Bronchial epithelial cell (primary cell): ENCODE measurements around the gene ZNF775. TPM values are rescaled to one million over a fixed set of nuclear protein-coding genes. Genes with fewer than 3 reads are reported as not detected.

Source experiments
- DNase-seq: peaks from one replicate; pipeline ENCODE4 v3.0.0-alpha.2; 2010; ENCODE audit warnings: low read depth
- FAIRE-seq: peaks from 2 replicates; lab custom pipeline; 2011; peaks lifted over from hg19 to GRCh38; lab: Jason Lieb, UNC
- H3K27me3 ChIP-seq: 2 replicates; pipeline ENCODE4 v1.5.1; 2011; ENCODE audit warnings: low read length; ENCODE audit not compliant: control insufficient read depth, insufficient read depth
- H3K36me3 ChIP-seq: 2 replicates; pipeline ENCODE4 v1.5.1; 2011; ENCODE audit warnings: low read length; ENCODE audit not compliant: control insufficient read depth, insufficient read depth
- H3K4me3 ChIP-seq: 2 replicates; pipeline ENCODE4 v1.5.1; 2011; ENCODE audit warnings: mild to moderate bottlenecking, low read depth, low read length, control low read depth
- CTCF ChIP-seq: IDR thresholded peaks from 2 replicates; pipeline ENCODE4 v1.5.1; 2011; ENCODE audit warnings: mild to moderate bottlenecking, moderate library complexity, low read length, control low read depth, inconsistent platforms; ENCODE audit not compliant: insufficient read depth, severe bottlenecking
- total RNA-seq: library from RNA; depleted of rRNA; stranded (reverse); fragments of >200 nt; gene quantifications from 2 replicates; pipeline ENCODE4 v1.2.1, GENCODE V29; 2014

ZNF775 gene
- total RNA-seq, 1 donor from 2014 or later = 3.2 TPM

- TF ChIP-seq CTCF = no peak
- H3K27me3 ChIP-seq = peaks cover 1% of the 10 kb centered on the region
- no peak for FAIRE-seq
Observed at GRCh38 chr7:150407588-150408392, 28.7 kb downstream of the ZNF775 start.

GRCh38 chr7:150408393-150409299 lies 29.5 kb downstream of the ZNF775 start:
- DNase-seq (no peak), FAIRE-seq (no peak)
- Histone ChIP-seq H3K36me3 (no peaks in the 10 kb centered on the region), H3K4me3 (no peak overlapping the region), H3K27me3 (peaks cover 1% of the 10 kb centered on the region)
- no peak for TF ChIP-seq CTCF

More at GRCh38 chr7:150407588-150408392, 28.7 kb downstream of the ZNF775 start:
- H3K36me3 ChIP-seq = no peaks in the 10 kb centered on the region
- H3K4me3 ChIP-seq = no peak overlapping the region
- no peak for DNase-seq

GRCh38 chr7:150409300-150410030 lies 30.3 kb downstream of the ZNF775 start:
- no peak for TF ChIP-seq CTCF
- Histone ChIP-seq H3K27me3 (peaks cover 1% of the 10 kb centered on the region), H3K36me3 (no peaks in the 10 kb centered on the region), H3K4me3 (no peak overlapping the region)
- DNase-seq = no peak
- no peak for FAIRE-seq

GRCh38 chr7:150410131-150410530 lies 31.0 kb downstream of the ZNF775 start:
- DNase-seq (no peak), FAIRE-seq (no peak)
- no peaks in the 10 kb centered on the region for H3K36me3 ChIP-seq
- peaks cover 1% of the 10 kb centered on the region for H3K27me3 ChIP-seq
- TF ChIP-seq CTCF = no peak
- H3K4me3 ChIP-seq = no peak overlapping the region

GRCh38 chr7:150410680-150411346 lies 31.7 kb downstream of the ZNF775 start:
- FAIRE-seq (no peak), DNase-seq (no peak)
- TF ChIP-seq CTCF = no peak
- Histone ChIP-seq H3K27me3 (peaks cover 1% of the 10 kb centered on the region), H3K36me3 (no peaks in the 10 kb centered on the region), H3K4me3 (no peak overlapping the region)
